HepG2 (cell line): Measurements from ENCODE around the gene COPB2. TPM values are rescaled to one million over a fixed set of nuclear protein-coding genes. Genes with fewer than 3 reads are reported as not detected.

Experiments used
- ADNP ChIP-seq: sonication (generic); formaldehyde crosslinking; IDR thresholded peaks from 2 replicates; pipeline ENCODE4 v1.4.0; 2020; ENCODE audit warnings: missing genetic modification reagents
- ARID2 ChIP-seq: sonication (generic); formaldehyde crosslinking; IDR thresholded peaks from 2 replicates; pipeline ENCODE4 v1.8.1; 2022; ENCODE audit warnings: mild to moderate bottlenecking, missing genetic modification reagents, borderline replicate concordance
- ATF6 ChIP-seq: sonication (generic); formaldehyde crosslinking; conservative IDR thresholded peaks from 2 replicates; pipeline ENCODE4 v1.4.0; 2020; ENCODE audit warnings: missing genetic modification reagents
- BRF2 ChIP-seq: sonication (generic); formaldehyde crosslinking; IDR thresholded peaks from 2 replicates; pipeline ENCODE4 v1.8.1; 2022; ENCODE audit warnings: mild to moderate bottlenecking, missing genetic modification reagents
- CEBPG ChIP-seq: IDR thresholded peaks from 2 replicates; pipeline ENCODE4 v1.6.1; 2016
- FIP1L1 ChIP-seq: fragments of 200-400 bp; formaldehyde crosslinking; IDR thresholded peaks from 2 replicates; pipeline ENCODE4 v1.6.1; 2018; ENCODE audit warnings: low read depth, mild to moderate bottlenecking, low read length, moderate library complexity, borderline replicate concordance; ENCODE audit not compliant: insufficient read depth
- ONECUT2 ChIP-seq: sonication (generic); formaldehyde crosslinking; IDR thresholded peaks from 2 replicates; pipeline ENCODE4 v1.4.0; 2020; ENCODE audit warnings: missing genetic modification reagents
- SMAD3 ChIP-seq: sonication (generic); formaldehyde crosslinking; IDR thresholded peaks from 2 replicates; pipeline ENCODE4 v1.4.0; 2020; ENCODE audit warnings: missing genetic modification reagents
- SP5 ChIP-seq: IDR thresholded peaks from 2 replicates; pipeline ENCODE4 v1.6.1; 2016; ENCODE audit warnings: low read depth, borderline replicate concordance
- SPEN ChIP-seq: sonication (generic); formaldehyde crosslinking; IDR thresholded peaks from 2 replicates; pipeline ENCODE4 v1.5.1; 2020; ENCODE audit warnings: low read depth, mild to moderate bottlenecking, missing genetic modification reagents
- TEF ChIP-seq: sonication (generic); formaldehyde crosslinking; IDR thresholded peaks from 2 replicates; pipeline ENCODE4 v1.5.0; 2020; ENCODE audit warnings: missing genetic modification reagents
- XRCC5 ChIP-seq: fragments of 200-400 bp; formaldehyde crosslinking; optimal IDR thresholded peaks from 2 replicates; pipeline ENCODE3; 2017; ENCODE audit warnings: mild to moderate bottlenecking, low read length
- YY1 ChIP-seq: IDR thresholded peaks from 2 replicates; pipeline ENCODE4 v1.6.1; 2011; ENCODE audit warnings: low read length, low read depth, moderate library complexity, mild to moderate bottlenecking; ENCODE audit not compliant: insufficient read depth, insufficient replicate concordance
- ZNF282 ChIP-seq: fragments of 450-650 bp; IDR thresholded peaks from 2 replicates; pipeline ENCODE4 v1.6.1; 2018; ENCODE audit not compliant: partially characterized antibody
- ZNF644 ChIP-seq: IDR thresholded peaks from 2 replicates; pipeline ENCODE4 v1.6.1; 2016; ENCODE audit warnings: low read depth
- ZNF672 ChIP-seq: sonication (generic); formaldehyde crosslinking; IDR thresholded peaks from 2 replicates; pipeline ENCODE4 v1.8.1; 2022; ENCODE audit warnings: missing genetic modification reagents
- polyA plus RNA-seq, 8 experiments: library from polyadenylated mRNA; depleted of rRNA in 3 of 8; stranded (reverse) in 7 of 8; unstranded in 1 of 8; fragments of >200 nt; fragmentation: Illumina TruSeq in 4 of 8; extraction: Trizol in 4 of 8; gene quantifications; 2 replicates each; pipeline versions ENCODE4 v1.2.1 to v1.2.3, GENCODE V29; 2011 to 2016; ENCODE audit warnings: low read depth in 4 of 8, missing spikeins in 1 of 8, mixed read lengths in 1 of 8; ENCODE audit not compliant: insufficient read depth in 1 of 8
- total RNA-seq, 5 experiments: library from RNA; depleted of rRNA; stranded (reverse); fragments of >200 nt; fragmentation: Illumina TruSeq; extraction: Trizol; gene quantifications; 2 replicates each; pipeline ENCODE4 v1.2.3, GENCODE V29; 2016; ENCODE audit warnings: low read depth in 1 of 5
- TF ChIP-seq, protein P1 (sequence below): sonication (generic); formaldehyde crosslinking; IDR thresholded peaks from 2 replicates; pipeline ENCODE4 v1.4.0; 2020; ENCODE audit warnings: missing genetic modification reagents
- TF ChIP-seq, protein P2 (sequence below): sonication (generic); formaldehyde crosslinking; IDR thresholded peaks from 2 replicates; pipeline ENCODE4 v1.4.0; 2020; ENCODE audit warnings: mild to moderate bottlenecking, missing genetic modification reagents

COPB2 gene
- total and polyA plus RNA-seq, 2 of the 13 experiments (the other 11 are each of a cell fraction or from before 2014, with no cell fraction given), result 83.3 to 217 TPM

- TF ChIP-seq BRF2 (CRISPR knock-in tag) (no peak), FIP1L1 (no peak), YY1 (peak; percentile 47), ZNF282 (no peak), SPEN (CRISPR knock-in tag) (no peak), ZNF672 (CRISPR knock-in tag) (no peak), ATF6 (CRISPR knock-in tag) (no peak), ONECUT2 (CRISPR knock-in tag) (no peak), XRCC5 (peak; percentile 86), TEF (CRISPR knock-in tag) (no peak), SMAD3 (CRISPR knock-in tag) (0 out of 2 replicates have a peak, but pooled peaks have one; percentile 48), SP5 (peak; percentile 55; the same call in 1 of the 2 replicates), ARID2 (CRISPR knock-in tag) (no peak), ADNP (CRISPR knock-in tag) (no peak), CEBPG (CRISPR knock-in tag) (0 out of 2 replicates have a peak, but pooled peaks have one; percentile 14), ZNF644 (no peak)
- TF ChIP-seq, protein P1, sequence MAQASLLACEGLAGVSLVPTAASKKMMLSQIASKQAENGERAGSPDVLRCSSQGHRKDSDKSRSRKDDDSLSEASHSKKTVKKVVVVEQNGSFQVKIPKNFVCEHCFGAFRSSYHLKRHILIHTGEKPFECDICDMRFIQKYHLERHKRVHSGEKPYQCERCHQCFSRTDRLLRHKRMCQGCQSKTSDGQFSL (CRISPR knock-in tag), result peak; percentile 58; the same call in 1 of the 2 replicates
- TF ChIP-seq, protein P2, sequence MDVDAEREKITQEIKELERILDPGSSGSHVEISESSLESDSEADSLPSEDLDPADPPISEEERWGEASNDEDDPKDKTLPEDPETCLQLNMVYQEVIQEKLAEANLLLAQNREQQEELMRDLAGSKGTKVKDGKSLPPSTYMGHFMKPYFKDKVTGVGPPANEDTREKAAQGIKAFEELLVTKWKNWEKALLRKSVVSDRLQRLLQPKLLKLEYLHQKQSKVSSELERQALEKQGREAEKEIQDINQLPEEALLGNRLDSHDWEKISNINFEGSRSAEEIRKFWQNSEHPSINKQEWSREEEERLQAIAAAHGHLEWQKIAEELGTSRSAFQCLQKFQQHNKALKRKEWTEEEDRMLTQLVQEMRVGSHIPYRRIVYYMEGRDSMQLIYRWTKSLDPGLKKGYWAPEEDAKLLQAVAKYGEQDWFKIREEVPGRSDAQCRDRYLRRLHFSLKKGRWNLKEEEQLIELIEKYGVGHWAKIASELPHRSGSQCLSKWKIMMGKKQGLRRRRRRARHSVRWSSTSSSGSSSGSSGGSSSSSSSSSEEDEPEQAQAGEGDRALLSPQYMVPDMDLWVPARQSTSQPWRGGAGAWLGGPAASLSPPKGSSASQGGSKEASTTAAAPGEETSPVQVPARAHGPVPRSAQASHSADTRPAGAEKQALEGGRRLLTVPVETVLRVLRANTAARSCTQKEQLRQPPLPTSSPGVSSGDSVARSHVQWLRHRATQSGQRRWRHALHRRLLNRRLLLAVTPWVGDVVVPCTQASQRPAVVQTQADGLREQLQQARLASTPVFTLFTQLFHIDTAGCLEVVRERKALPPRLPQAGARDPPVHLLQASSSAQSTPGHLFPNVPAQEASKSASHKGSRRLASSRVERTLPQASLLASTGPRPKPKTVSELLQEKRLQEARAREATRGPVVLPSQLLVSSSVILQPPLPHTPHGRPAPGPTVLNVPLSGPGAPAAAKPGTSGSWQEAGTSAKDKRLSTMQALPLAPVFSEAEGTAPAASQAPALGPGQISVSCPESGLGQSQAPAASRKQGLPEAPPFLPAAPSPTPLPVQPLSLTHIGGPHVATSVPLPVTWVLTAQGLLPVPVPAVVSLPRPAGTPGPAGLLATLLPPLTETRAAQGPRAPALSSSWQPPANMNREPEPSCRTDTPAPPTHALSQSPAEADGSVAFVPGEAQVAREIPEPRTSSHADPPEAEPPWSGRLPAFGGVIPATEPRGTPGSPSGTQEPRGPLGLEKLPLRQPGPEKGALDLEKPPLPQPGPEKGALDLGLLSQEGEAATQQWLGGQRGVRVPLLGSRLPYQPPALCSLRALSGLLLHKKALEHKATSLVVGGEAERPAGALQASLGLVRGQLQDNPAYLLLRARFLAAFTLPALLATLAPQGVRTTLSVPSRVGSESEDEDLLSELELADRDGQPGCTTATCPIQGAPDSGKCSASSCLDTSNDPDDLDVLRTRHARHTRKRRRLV, result no peak
Observed at GRCh38 chr3:139329364-139329850, 60.0 kb downstream of the COPB2 start (continued).
